GM12874 (cell line): ENCODE measurements around the gene CCDC154.

Experiments
- TF ChIP-seq, protein P1 (sequence below): IDR thresholded peaks from 2 replicates; pipeline ENCODE4 v1.5.1; 2011; ENCODE audit warnings: low read depth, mild to moderate bottlenecking, control low read depth, low read length, moderate library complexity; ENCODE audit not compliant: insufficient read depth

The CCDC154 gene

GRCh38 chr16:1449201-1449788, 4.9 kb upstream of the CCDC154 start:
- TF ChIP-seq, protein P1, sequence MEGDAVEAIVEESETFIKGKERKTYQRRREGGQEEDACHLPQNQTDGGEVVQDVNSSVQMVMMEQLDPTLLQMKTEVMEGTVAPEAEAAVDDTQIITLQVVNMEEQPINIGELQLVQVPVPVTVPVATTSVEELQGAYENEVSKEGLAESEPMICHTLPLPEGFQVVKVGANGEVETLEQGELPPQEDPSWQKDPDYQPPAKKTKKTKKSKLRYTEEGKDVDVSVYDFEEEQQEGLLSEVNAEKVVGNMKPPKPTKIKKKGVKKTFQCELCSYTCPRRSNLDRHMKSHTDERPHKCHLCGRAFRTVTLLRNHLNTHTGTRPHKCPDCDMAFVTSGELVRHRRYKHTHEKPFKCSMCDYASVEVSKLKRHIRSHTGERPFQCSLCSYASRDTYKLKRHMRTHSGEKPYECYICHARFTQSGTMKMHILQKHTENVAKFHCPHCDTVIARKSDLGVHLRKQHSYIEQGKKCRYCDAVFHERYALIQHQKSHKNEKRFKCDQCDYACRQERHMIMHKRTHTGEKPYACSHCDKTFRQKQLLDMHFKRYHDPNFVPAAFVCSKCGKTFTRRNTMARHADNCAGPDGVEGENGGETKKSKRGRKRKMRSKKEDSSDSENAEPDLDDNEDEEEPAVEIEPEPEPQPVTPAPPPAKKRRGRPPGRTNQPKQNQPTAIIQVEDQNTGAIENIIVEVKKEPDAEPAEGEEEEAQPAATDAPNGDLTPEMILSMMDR, result no peak

- TF ChIP-seq, protein P1, result no peak
These were observed 4.3 kb upstream of the CCDC154 start for GRCh38 chr16:1448536-1449116.

- TF ChIP-seq, protein P1, result no peak
These were observed 3.6 kb upstream of the CCDC154 start for GRCh38 chr16:1447965-1448364.

DNA sequence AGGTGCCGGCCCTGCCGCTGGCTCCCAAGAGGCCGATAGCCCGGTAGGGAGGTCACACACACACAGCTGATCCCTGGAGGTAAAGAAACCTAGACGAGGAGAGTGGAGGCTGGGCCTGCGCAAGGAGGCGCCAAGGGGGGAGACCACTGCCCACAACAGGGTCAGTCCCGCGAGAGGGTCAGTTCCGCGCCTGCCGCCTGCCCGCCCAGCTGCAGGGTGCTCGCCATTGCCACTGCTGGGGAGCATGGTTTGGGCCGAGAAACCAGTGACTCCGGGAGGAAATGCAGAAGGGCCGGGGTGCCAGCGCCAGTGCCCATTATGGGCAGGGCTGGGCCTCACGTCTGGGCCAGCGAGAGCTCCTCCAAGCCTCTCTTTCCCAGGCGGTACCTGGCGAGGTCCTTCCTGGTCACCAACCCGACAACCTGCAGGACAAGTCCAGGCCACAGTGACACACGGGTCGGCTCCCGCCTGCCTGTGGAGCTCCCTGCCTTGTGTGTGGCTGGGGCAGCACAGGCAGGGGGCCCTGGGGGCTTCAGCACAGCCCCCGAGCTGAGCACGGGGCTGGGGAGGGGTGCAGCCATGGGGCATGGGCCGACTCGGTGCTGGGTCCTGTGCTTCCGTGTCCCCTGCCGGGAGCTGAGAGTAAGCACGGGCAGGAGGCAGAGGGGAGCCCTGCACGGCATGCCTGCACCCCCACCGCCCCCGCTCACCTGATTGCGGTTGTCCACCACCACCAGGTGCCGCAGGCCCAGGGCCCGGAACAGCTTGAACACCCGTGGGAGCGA, 2.1 kb upstream of the CCDC154 start:
- TF ChIP-seq, protein P1, result no peak

DNA sequence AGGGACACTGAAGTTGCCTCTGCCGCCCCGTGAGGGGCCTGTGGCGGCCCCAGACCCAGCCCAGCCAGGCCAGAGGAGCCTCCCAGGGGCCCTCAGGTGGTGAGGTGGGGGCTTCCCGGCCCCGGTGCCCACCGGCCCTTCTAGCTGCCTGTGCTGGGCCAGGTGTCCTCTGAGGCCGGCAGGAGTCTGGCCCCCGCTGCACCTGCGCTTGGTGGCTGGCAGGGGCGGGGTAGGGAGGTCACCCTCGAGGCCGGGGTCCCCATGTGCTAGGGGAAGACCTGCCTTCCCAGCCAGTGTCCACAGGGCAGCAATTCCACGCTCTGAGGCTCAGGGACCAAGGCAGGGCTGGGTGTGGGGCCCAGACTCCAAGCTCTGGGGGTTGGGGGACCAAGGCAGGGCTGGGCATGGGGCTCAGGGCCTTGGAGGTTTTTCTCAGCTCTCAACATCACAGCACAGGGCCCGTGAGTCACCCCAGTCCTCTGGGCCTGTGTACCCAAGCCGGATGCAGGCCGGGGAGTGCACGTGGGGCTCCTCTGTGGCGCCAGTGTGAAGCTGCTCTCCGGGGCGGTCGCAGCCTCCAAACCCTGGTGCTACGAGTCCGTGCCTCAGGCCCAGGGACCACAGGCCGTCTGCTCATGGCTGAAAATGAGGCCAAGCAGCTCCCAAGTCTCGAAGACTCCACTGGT, 1.3 kb upstream of the CCDC154 start:
- TF ChIP-seq, protein P1, result no peak

- TF ChIP-seq, protein P1, result no peak
These were observed 568 bp upstream of the CCDC154 start for GRCh38 chr16:1444730-1445517.
